Measurements from ENCODE around the gene TSACC.

GRCh38 chr1:156293895-156294294 is 44.4 kb upstream of the TSACC start:
- TF ChIP-seq, protein P1, sequence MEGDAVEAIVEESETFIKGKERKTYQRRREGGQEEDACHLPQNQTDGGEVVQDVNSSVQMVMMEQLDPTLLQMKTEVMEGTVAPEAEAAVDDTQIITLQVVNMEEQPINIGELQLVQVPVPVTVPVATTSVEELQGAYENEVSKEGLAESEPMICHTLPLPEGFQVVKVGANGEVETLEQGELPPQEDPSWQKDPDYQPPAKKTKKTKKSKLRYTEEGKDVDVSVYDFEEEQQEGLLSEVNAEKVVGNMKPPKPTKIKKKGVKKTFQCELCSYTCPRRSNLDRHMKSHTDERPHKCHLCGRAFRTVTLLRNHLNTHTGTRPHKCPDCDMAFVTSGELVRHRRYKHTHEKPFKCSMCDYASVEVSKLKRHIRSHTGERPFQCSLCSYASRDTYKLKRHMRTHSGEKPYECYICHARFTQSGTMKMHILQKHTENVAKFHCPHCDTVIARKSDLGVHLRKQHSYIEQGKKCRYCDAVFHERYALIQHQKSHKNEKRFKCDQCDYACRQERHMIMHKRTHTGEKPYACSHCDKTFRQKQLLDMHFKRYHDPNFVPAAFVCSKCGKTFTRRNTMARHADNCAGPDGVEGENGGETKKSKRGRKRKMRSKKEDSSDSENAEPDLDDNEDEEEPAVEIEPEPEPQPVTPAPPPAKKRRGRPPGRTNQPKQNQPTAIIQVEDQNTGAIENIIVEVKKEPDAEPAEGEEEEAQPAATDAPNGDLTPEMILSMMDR (IDR thresholded peaks at IDR 0.05): no peak
- no peak for TF ChIP-seq EZH2 (IDR thresholded peaks at IDR 0.05; ENCODE audit: borderline replicate concordance, insufficient read depth, low read depth, low read length, poor library complexity, severe bottlenecking)

Data from B cell (primary cell).